Mucosa of stomach (tissue), 1 donor: ENCODE measurements around the gene MROH8.
A peak's percentile ranks its signal among the peaks of the same experiment; 100 is the strongest.

ENCODE experiments used
- H3K27me3 ChIP-seq: one replicate; pipeline ENCODE4 v1.7.0; 2013; ENCODE audit warnings: mild to moderate bottlenecking, low read length; ENCODE audit not compliant: control insufficient read depth, insufficient read depth
- H3K36me3 ChIP-seq: one replicate; pipeline ENCODE4 v1.7.0; 2013; ENCODE audit warnings: low read length; ENCODE audit not compliant: control insufficient read depth, insufficient read depth
- H3K4me1 ChIP-seq: one replicate; pipeline ENCODE4 v1.7.0; 2013; ENCODE audit warnings: mild to moderate bottlenecking, low read length; ENCODE audit not compliant: control insufficient read depth, insufficient read depth
- H3K4me3 ChIP-seq: one replicate; pipeline ENCODE4 v1.7.0; 2013; ENCODE audit warnings: low read length
- H3K9ac ChIP-seq: one replicate; pipeline ENCODE4 v1.7.0; 2013; ENCODE audit warnings: mild to moderate bottlenecking, low read length, moderate library complexity
- H3K9me3 ChIP-seq: one replicate; pipeline ENCODE4 v1.7.0; 2013; ENCODE audit warnings: mild to moderate bottlenecking, low read length, moderate library complexity; ENCODE audit not compliant: control insufficient read depth
- donor health status: Pancreatic carcinoma.

MROH8 gene

DNA sequence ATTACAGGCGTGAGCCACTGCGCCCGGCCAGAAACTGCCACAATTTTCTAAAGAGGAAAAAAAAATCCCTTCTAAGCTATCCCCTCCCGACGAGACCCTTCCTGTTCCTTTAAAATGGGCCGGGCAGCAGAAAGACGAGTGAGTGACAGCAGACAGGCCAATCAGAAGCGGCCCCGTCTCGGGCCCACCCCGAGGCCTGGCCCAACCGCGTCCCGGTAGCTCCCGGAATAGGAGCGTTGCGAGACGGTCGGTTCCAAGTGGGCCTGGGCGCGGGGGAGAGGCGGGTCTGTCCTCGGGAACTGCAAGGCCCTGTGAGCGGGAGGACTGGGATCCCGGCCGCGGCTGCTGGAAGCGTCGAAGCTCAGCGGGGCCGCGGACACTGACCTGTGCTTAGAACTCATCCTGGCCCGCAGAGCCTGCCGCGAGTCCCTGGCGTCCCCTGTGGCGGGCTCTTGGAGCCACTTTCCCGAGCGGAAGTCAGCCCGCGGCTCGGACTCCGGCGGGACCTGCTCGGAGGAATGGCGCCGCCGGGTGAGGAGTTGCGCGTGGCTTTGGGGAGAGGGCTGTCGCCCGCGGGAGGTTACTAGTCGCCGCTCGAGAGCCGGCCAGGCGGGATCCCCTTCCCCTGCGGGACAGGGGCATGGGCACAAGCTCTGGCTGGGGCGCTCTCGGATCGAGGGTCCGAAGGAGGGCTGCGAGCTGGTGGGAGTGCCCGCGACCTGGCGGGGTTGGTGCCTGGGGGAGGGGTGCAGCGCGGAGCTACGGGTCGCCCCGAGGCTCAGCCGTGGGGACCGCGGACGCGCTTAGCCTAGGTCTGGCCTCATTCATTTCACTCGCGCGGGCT is at the start of gene MROH8, which contains the start of gene RPN2:
Gene MROH8, minus strand, starts transcription at position 710 of the 844 bp plus-strand sequence.
Gene RPN2, plus strand, starts transcription at position 492 of the 844 bp plus-strand sequence. Its CDS starts 27 bp downstream, at position 519.
- Histone ChIP-seq H3K4me1 (no peaks in the 10 kb centered on the region), H3K27me3 (no peaks in the 10 kb centered on the region)

GRCh38 chr20:37228656-37229055 is 49.3 kb upstream of the MROH8 start:
- Histone ChIP-seq H3K27me3 (no peaks in the 10 kb centered on the region), H3K4me3 (no peak overlapping the region), H3K36me3 (peaks cover 26% of the 10 kb centered on the region), H3K9ac (no peak overlapping the region), H3K4me1 (no peaks in the 10 kb centered on the region), H3K9me3 (no peaks in the 10 kb centered on the region)

More for the DNA sequence above, at the start of gene MROH8, which contains the start of gene RPN2:
- Histone ChIP-seq H3K9me3 (no peaks in the 10 kb centered on the region), H3K9ac (peak within 1 kb of the TSS; percentile 84), H3K4me3 (peak within 1 kb of the TSS; percentile 38), H3K36me3 (no peaks in the 10 kb centered on the region)

DNA sequence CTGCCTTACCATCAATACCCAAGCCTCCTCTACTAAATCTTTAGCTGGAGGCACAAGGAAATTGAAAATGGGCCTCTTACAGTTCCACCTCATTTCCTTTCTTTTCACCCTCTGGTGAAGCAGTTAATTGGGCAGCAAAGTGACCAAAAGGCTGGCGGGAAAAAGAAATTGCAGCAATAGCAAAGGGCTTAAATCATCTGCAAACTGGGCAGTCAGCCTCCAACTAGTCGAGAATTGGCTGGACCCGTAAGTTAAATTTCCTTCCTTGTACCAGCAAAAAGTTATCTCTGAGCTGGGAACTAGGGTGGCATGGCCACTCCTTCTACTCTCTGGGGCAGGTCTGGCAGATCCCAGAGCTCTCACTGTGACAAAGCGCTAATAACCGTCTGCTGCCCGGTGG is 48.7 kb upstream of the MROH8 start:
- H3K4me3 ChIP-seq = no peak overlapping the region
- no peak overlapping the region for H3K9ac ChIP-seq
- H3K9me3 ChIP-seq = no peaks in the 10 kb centered on the region
- no peaks in the 10 kb centered on the region for H3K4me1 ChIP-seq
- H3K36me3 ChIP-seq = peaks cover 26% of the 10 kb centered on the region
- no peaks in the 10 kb centered on the region for H3K27me3 ChIP-seq

GRCh38 chr20:37226889-37227288 is 47.5 kb upstream of the MROH8 start:
- H3K4me3 ChIP-seq = no peak overlapping the region
- H3K4me1 ChIP-seq = no peaks in the 10 kb centered on the region
- H3K9me3 ChIP-seq = no peaks in the 10 kb centered on the region
- no peaks in the 10 kb centered on the region for H3K27me3 ChIP-seq
- H3K9ac ChIP-seq = no peak overlapping the region
- H3K36me3 ChIP-seq = peaks cover 22% of the 10 kb centered on the region

GRCh38 chr20:37225146-37225545 is 45.8 kb upstream of the MROH8 start:
- no peak overlapping the region for H3K4me3 ChIP-seq
- H3K36me3 ChIP-seq = peaks cover 22% of the 10 kb centered on the region
- no peaks in the 10 kb centered on the region for H3K9me3 ChIP-seq
- no peaks in the 10 kb centered on the region for H3K27me3 ChIP-seq
- H3K4me1 ChIP-seq = no peaks in the 10 kb centered on the region
- no peak overlapping the region for H3K9ac ChIP-seq

DNA sequence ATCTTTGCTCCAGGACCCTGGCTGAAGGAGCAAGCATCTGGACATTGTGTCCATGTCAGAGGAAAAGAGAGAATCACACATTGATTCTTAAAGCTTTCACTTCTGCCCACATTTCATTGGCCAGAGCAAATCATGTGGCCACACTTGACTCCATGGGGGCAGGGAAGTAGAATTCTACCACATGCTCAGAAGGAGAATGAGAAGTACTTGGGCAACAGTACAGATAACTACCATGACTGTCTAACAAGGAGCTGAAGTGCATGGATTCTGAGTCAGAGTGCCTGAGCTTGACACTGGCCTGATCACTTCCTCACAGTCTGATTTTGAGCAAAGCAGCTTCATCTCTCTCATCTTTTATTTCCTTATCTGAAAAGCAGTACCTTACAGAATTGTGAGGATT is 43.7 kb upstream of the MROH8 start:
- Histone ChIP-seq H3K4me3 (no peak overlapping the region), H3K4me1 (no peaks in the 10 kb centered on the region), H3K27me3 (no peaks in the 10 kb centered on the region), H3K9me3 (no peaks in the 10 kb centered on the region), H3K36me3 (peaks cover 16% of the 10 kb centered on the region), H3K9ac (no peak overlapping the region)

- no peaks in the 10 kb centered on the region for H3K9me3 ChIP-seq
- peaks cover 16% of the 10 kb centered on the region for H3K36me3 ChIP-seq
- H3K4me1 ChIP-seq = no peaks in the 10 kb centered on the region
- no peak overlapping the region for H3K9ac ChIP-seq
- H3K27me3 ChIP-seq = no peaks in the 10 kb centered on the region
- H3K4me3 ChIP-seq = no peak overlapping the region
These were observed 42.7 kb upstream of the MROH8 start for GRCh38 chr20:37222086-37222485.

- Histone ChIP-seq H3K4me1 (no peaks in the 10 kb centered on the region), H3K9ac (no peak overlapping the region), H3K4me3 (no peak overlapping the region), H3K9me3 (no peaks in the 10 kb centered on the region), H3K27me3 (no peaks in the 10 kb centered on the region), H3K36me3 (peaks cover 12% of the 10 kb centered on the region)
These were observed 41.4 kb upstream of the MROH8 start for GRCh38 chr20:37220731-37221130.

GRCh38 chr20:37219751-37220668 is 40.7 kb upstream of the MROH8 start:
- Histone ChIP-seq H3K36me3 (peaks cover 7% of the 10 kb centered on the region), H3K9me3 (no peaks in the 10 kb centered on the region), H3K4me3 (no peak overlapping the region), H3K9ac (no peak overlapping the region), H3K27me3 (no peaks in the 10 kb centered on the region), H3K4me1 (no peaks in the 10 kb centered on the region)

DNA sequence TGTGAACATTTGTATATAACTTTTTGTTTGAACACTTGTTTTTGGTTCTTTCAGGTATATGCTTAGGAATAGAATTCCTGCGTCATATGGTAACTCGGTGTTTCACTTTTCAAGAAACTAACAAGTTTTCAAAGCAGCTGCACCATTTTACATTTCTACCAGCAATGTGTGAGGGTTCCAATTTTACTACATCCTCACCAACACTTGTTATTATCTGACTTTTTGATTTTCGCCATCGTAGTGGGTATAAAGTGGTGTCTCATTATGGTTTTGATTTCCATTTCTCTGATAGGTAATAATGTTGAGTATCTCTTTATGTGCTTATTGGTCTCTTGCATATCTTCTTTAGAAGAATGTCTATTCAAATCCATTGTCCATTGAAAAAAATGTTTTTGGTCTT is 39.6 kb upstream of the MROH8 start:
- Histone ChIP-seq H3K27me3 (no peaks in the 10 kb centered on the region), H3K36me3 (no peaks in the 10 kb centered on the region), H3K4me3 (no peak overlapping the region), H3K9ac (no peak overlapping the region), H3K9me3 (no peaks in the 10 kb centered on the region), H3K4me1 (no peaks in the 10 kb centered on the region)

GRCh38 chr20:37218441-37218840 is 39.1 kb upstream of the MROH8 start:
- no peaks in the 10 kb centered on the region for H3K27me3 ChIP-seq
- H3K4me1 ChIP-seq = no peaks in the 10 kb centered on the region
- H3K9me3 ChIP-seq = no peaks in the 10 kb centered on the region
- no peak overlapping the region for H3K4me3 ChIP-seq
- H3K9ac ChIP-seq = no peak overlapping the region
- no peaks in the 10 kb centered on the region for H3K36me3 ChIP-seq
